PC-9 (cell line): ENCODE data around the gene CCDC86.

Experiments
- CTCF ChIP-seq: fragments of 200-600 bp; sonication (generic); conservative IDR thresholded peaks from 2 replicates; pipeline ENCODE4 v1.6.1; 2017; ENCODE audit warnings: mixed run types, antibody characterized with exemption, mild to moderate bottlenecking, moderate library complexity
- EZH2 ChIP-seq: fragments of 200-600 bp; sonication (generic); IDR thresholded peaks from 2 replicates; pipeline ENCODE4 v1.8.0; 2017; ENCODE audit warnings: antibody characterized with exemption, low read depth

- TF ChIP-seq CTCF: no peak
- no peak for TF ChIP-seq EZH2
Measured at GRCh38 chr11:60852117-60852981, 10.4 kb downstream of the CCDC86 start.
